OCI-LY7 (cell line): ENCODE data around the gene MACC1. TPM values are rescaled to one million over a fixed set of nuclear protein-coding genes. Genes with fewer than 3 reads are reported as not detected.

Experiments used
- BruUV-seq: library from RNA; stranded (reverse); fragments of 400-500 nt; replicated peaks from 2 replicates; lab custom pipeline; 2021; lab: Mats Ljungman, UMichigan
- CTCF ChIA-PET: fragments of 300-600 bp; sonication (Branson Sonifier 250); formaldehyde crosslinking; loops from one replicate; lab custom pipeline; 2022; ENCODE audit warnings: antibody characterized with exemption; ENCODE audit not compliant: unreplicated experiment; lab: Charles Lee
- POLR2A ChIA-PET: fragments of 300-600 bp; sonication (Branson Sonifier 250); formaldehyde crosslinking; loops from one replicate; lab custom pipeline; 2022; ENCODE audit warnings: antibody characterized with exemption; lab: Charles Lee
- DNase-seq: peaks from one replicate; pipeline ENCODE4 v3.0.0-alpha.2; 2015; ENCODE audit warnings: low spot score
- H2AFZ ChIP-seq: fragments of 200-600 bp; sonication (generic), shearing (Covaris generic); 2 replicates; pipeline ENCODE4 v1.6.1; 2014; ENCODE audit warnings: mild to moderate bottlenecking, antibody characterized with exemption, low read length, moderate library complexity
- H3K27ac ChIP-seq: fragments of 200-600 bp; sonication (generic); 2 replicates; pipeline ENCODE4 v1.5.1; 2014; ENCODE audit warnings: mixed run types, low read depth, mild to moderate bottlenecking, moderate library complexity, low read length, inconsistent platforms; ENCODE audit not compliant: poor library complexity, severe bottlenecking
- H3K36me3 ChIP-seq: fragments of 200-600 bp; sonication (generic); 2 replicates; pipeline ENCODE4 v1.6.1; 2014; ENCODE audit warnings: mild to moderate bottlenecking, antibody characterized with exemption, low read length, moderate library complexity, mixed read lengths; ENCODE audit not compliant: insufficient read depth
- H3K4me1 ChIP-seq: fragments of 200-600 bp; sonication (generic); 2 replicates; pipeline ENCODE4 v1.5.1; 2014; ENCODE audit warnings: mild to moderate bottlenecking, low read length; ENCODE audit not compliant: insufficient read depth, poor library complexity, severe bottlenecking
- H3K4me2 ChIP-seq: fragments of 200-600 bp; sonication (generic); 2 replicates; pipeline ENCODE4 v1.6.1; 2014; ENCODE audit warnings: mild to moderate bottlenecking, low read length
- H3K4me3 ChIP-seq: fragments of 200-600 bp; sonication (generic); 2 replicates; pipeline ENCODE4 v1.5.1; 2014; ENCODE audit warnings: mild to moderate bottlenecking, low read depth, low read length; ENCODE audit not compliant: poor library complexity, severe bottlenecking
- H3K79me2 ChIP-seq: fragments of 200-600 bp; sonication (generic); 2 replicates; pipeline ENCODE4 v1.6.1; 2016; ENCODE audit warnings: low read depth, mild to moderate bottlenecking, low read length, moderate library complexity, mixed read lengths; ENCODE audit not compliant: insufficient read depth
- H3K9me2 ChIP-seq: fragments of 200-600 bp; sonication (generic); 2 replicates; pipeline ENCODE4 v1.6.1; 2016; ENCODE audit warnings: mild to moderate bottlenecking, low read length, mixed read lengths; ENCODE audit not compliant: insufficient read depth
- H3K9me3 ChIP-seq: fragments of 200-600 bp; sonication (generic); 2 replicates; pipeline ENCODE4 v1.6.1; 2014; ENCODE audit warnings: mild to moderate bottlenecking, mixed run types, low read length, mixed read lengths
- H4K20me1 ChIP-seq: fragments of 200-600 bp; sonication (generic); 2 replicates; pipeline ENCODE4 v1.6.1; 2014; ENCODE audit warnings: mild to moderate bottlenecking, antibody characterized with exemption, low read length, moderate library complexity, mixed read lengths; ENCODE audit not compliant: insufficient read depth
- CTCF ChIP-seq: fragments of 200-600 bp; sonication (generic); conservative IDR thresholded peaks from 2 replicates; pipeline ENCODE4 v1.5.1; 2014; ENCODE audit warnings: mild to moderate bottlenecking, antibody characterized with exemption, low read length, moderate library complexity, mixed read lengths
- EZH2phosphoT487 ChIP-seq: fragments of 200-600 bp; sonication (generic); IDR thresholded peaks from 2 replicates; pipeline ENCODE4 v1.6.1; 2018; ENCODE audit warnings: low read depth, borderline replicate concordance, mild to moderate bottlenecking, mixed run types, antibody characterized with exemption, low read length, moderate library complexity, mixed read lengths
- intact Hi-C: fragments of 100-400 bp; cut with micrococcal nuclease; formaldehyde crosslinking; loops from one replicate; pipeline ENCODE4 v1.10.0; 2022; ENCODE audit not compliant: unreplicated experiment
- total RNA-seq, 2 experiments: library from RNA; depleted of rRNA in 1 of 2; stranded (reverse); fragments of >200 nt in 1 of 2; shearing (Covaris generic) in 1 of 2; gene quantifications; 2 replicates each; pipeline ENCODE4 v1.2.3, GENCODE V29; 2014 to 2022

The MACC1 gene
- total RNA-seq, 2 experiments from 2014 or later = 5.0 to 11.1 TPM

DNA sequence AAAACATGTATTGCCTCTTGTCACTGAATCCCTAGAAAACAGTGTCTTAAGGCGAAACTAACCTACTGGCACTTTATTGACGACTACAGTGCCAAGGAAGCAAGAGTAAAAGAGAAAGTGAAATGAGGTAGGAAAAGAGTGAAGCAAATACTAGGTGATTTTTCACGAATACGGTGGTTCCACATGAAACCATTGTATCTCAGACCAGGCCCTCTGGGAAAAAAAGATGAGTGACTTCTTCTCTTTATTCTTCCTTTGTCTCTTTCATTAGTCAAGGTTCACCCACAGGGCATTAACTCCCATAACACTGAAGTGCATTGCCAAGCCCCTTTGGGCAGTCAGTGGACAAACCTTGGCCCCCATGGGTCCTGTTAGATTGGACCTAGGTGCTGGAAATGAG lies 16.2 kb upstream of the MACC1 start:
- ChIA-PET CTCF (interaction anchor here (1.9 kb wide), 1 partner anchor 15 kb away, joined by 4 read pairs; no protein-coding TSS in a partner anchor), POLR2A (interaction anchor here (1.7 kb wide), 1 partner anchor 43 kb away, joined by 3 read pairs; no protein-coding TSS in a partner anchor)
- H3K9me2 ChIP-seq = no peaks in the 10 kb centered on the region
- no TSS peak for BruUV-seq
- H4K20me1 ChIP-seq = no peaks in the 10 kb centered on the region
- H3K79me2 ChIP-seq = no peaks in the 10 kb centered on the region
- no peaks in the 10 kb centered on the region for H3K4me1 ChIP-seq
- intact Hi-C loops = no loop called here
- DNase-seq = no peak
- H3K4me3 ChIP-seq = no peak overlapping the region
- no peak overlapping the region for H3K27ac ChIP-seq
- H2AFZ ChIP-seq = no peak overlapping the region
- H3K36me3 ChIP-seq = no peaks in the 10 kb centered on the region
- no peak overlapping the region for H3K4me2 ChIP-seq
- TF ChIP-seq CTCF (no peak), EZH2phosphoT487 (no peak)
- H3K9me3 ChIP-seq = no peaks in the 10 kb centered on the region

- POLR2A ChIA-PET = interaction anchor here (0.7 to 1.3 kb wide), 2 partner anchors 34 to 934 kb away, joined by 3 read pairs; no protein-coding TSS in a partner anchor
- H3K4me2 ChIP-seq = no peak overlapping the region
Observed at GRCh38 chr7:20232848-20233247, 15.7 kb upstream of the MACC1 start.

More at GRCh38 chr7:20232848-20233247, 15.7 kb upstream of the MACC1 start:
- intact Hi-C loops = no loop called here
- Histone ChIP-seq H3K36me3 (no peaks in the 10 kb centered on the region), H3K27ac (no peak overlapping the region), H2AFZ (no peak overlapping the region), H3K9me2 (no peaks in the 10 kb centered on the region), H3K4me3 (no peak overlapping the region), H3K4me1 (no peaks in the 10 kb centered on the region), H4K20me1 (no peaks in the 10 kb centered on the region), H3K79me2 (no peaks in the 10 kb centered on the region), H3K9me3 (no peaks in the 10 kb centered on the region)
- no TSS peak for BruUV-seq
- no peak for TF ChIP-seq CTCF
- no peak for TF ChIP-seq EZH2phosphoT487
- no peak for DNase-seq
- CTCF ChIA-PET = no interaction called here
